Psoas muscle (tissue), 8 donors: Measurements from ENCODE around the gene IRF6. TPM values are rescaled to one million over a fixed set of nuclear protein-coding genes. Genes with fewer than 3 reads are reported as not detected.
A peak's percentile ranks its signal among the peaks of the same experiment; 100 is the strongest.

Source experiments
- ATAC-seq, 4 donors: fragments of 200-7000 bp; cut with Tn5 transposase; one replicate each; pipeline ENCODE4 v1.9.1; 2020; ENCODE audit warnings: moderate library complexity in 3 of 4, mild to moderate bottlenecking in 2 of 4
- DNase-seq, 2 donors: peaks; one replicate each; pipeline ENCODE4 v3.0.0-alpha.2; 2020
- H3K27ac ChIP-seq: fragments of 200-600 bp; one replicate; pipeline ENCODE4 v1.8.0; 2022
- H3K27me3 ChIP-seq, 3 donors: fragments of 200-600 bp in 1 of 3; one replicate each; pipeline versions ENCODE4 v1.6.1 to v1.8.0; 2013 to 2022; ENCODE audit warnings: low read length in 2 of 3, mild to moderate bottlenecking in 2 of 3, moderate library complexity in 1 of 3; ENCODE audit not compliant: insufficient read depth in 3 of 3
- H3K36me3 ChIP-seq, 2 donors: fragments of 200-600 bp in 1 of 2; one replicate each; pipeline versions ENCODE4 v1.6.1 to v1.8.0; 2013 to 2022; ENCODE audit warnings: low read depth in 1 of 2, mild to moderate bottlenecking in 1 of 2, moderate library complexity in 1 of 2; ENCODE audit not compliant: insufficient read depth in 1 of 2
- H3K4me1 ChIP-seq: fragments of 200-600 bp; one replicate; pipeline ENCODE4 v1.8.0; 2022
- H3K4me3 ChIP-seq: fragments of 200-600 bp; one replicate; pipeline ENCODE4 v1.8.0; 2022; ENCODE audit warnings: mild to moderate bottlenecking
- H3K9me3 ChIP-seq: fragments of 200-600 bp; one replicate; pipeline ENCODE4 v1.8.0; 2022
- WGBS, 3 donors: extraction: QIAGEN DNeasy Blood & Tissue Kit; methylation state at CpG; one replicate each; pipeline versions ENCODE4 v1.1.6 to v1.1.7; 2013; 5-methylcytosine and 5-hydroxymethylcytosine counted together
- intact Hi-C, 2 donors: fragments of 100-400 bp; cut with DNase I; formaldehyde crosslinking; loops; one replicate each; pipeline versions ENCODE4 v1.11.0 to v1.14.2; 2022
- polyA plus RNA-seq, 3 donors: library from polyadenylated mRNA; stranded (reverse); fragments of 200-250 nt; gene quantifications; one replicate each; pipeline ENCODE4 v1.2.3, GENCODE V29; 2013
- total RNA-seq, 4 donors: library from RNA; stranded (reverse); fragmentation: NEBNext Ultra II Directional in 2 of 4; extraction: Animal tissue kit (Norgen Biotek cat#: 25700) in 2 of 4; gene quantifications; one replicate each; pipeline versions ENCODE4 v1.2.1 to v1.2.4, GENCODE V29; 2021 to 2023
- TF ChIP-seq, protein P1 (sequence below): fragments of 200-600 bp; IDR thresholded peaks from one replicate; pipeline ENCODE4 v1.8.0; 2022; ENCODE audit warnings: antibody characterized with exemption
- donor health status: healthy with polysubstance abuse.
- donor health status: DM: no; HTN: no; CAD: no; lungs with moderate emphysema.
- donor health status: Bipolar disorder and iron deficiency.
- donor health status: healthy.
- donor health status: DM: yes; HTN: yes; CAD: no.
- donor health status: DM: no; HTN: no; CAD: no.
- donor health status: DM: no; HTN: no; CAD: no.
- donor health status: DM: yes; HTN: yes; CAD: no.

Gene IRF6
- total and polyA plus RNA-seq, 7 donors: 0.26 to 5.1 (median 0.37) TPM; not detected in 1

DNA sequence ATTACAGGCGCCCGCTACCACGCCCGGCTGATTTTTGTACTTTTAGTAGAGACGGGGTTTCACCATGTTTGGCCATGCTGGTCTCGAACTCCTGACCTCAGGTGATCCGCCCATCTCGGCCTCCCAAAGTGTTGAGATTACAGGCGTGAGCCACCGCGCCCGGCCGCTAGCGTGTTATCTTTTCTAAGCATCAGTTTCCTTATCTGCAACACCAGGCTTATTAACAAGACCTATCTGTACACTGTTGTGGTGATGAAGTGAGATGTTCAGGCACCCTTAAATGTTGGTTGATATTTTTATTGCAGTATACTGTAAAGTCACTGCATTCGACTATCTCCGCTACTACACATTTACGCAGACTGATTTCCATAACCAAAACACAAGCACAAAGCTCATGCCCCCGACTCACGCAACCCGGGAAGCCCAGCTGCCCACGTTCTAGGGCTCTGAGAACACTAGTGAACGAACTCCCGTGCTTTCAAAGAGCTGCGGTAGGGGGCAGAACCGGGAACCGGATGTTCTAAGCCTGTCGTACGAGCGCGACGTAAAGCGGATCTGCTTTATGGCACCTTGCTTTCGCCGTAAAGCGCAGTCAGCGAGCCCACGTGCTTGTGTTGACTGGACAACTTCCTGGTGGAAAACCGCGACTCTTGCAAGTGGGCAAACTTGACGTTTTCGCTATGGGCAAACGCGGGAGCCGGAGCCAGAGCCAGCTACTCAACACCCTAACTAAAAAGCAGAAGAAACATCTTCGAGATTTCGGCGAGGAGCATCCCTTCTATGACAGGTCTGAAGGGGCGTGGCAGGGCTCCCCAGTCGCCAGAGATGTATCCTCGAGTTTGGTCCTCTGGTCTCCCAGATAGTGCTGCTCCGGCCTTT lies 21.7 kb upstream of the IRF6 start, which contains the start of gene UTP25:
UTP25 (plus strand) TSS at position 589 of the 879 bp plus-strand sequence; CDS start at position 681, 92 bp downstream.
- Histone ChIP-seq H3K36me3 (peaks cover 0 to 21% of the 10 kb centered on the region in 2 donors), H3K27me3 (peaks cover 0 to 4% (median 0%) of the 10 kb centered on the region in 3 donors), H3K4me1 (no peaks in the 10 kb centered on the region), H3K4me3 (peak within 1 kb of the TSS; percentile 79), H3K27ac (peak within 1 kb of the TSS; percentile 77), H3K9me3 (no peaks in the 10 kb centered on the region)
- WGBS, 3 donors: 23 to 26% (median 25%) methylated on average over 51 of the region's 51 CpGs
- TF ChIP-seq, protein P1, sequence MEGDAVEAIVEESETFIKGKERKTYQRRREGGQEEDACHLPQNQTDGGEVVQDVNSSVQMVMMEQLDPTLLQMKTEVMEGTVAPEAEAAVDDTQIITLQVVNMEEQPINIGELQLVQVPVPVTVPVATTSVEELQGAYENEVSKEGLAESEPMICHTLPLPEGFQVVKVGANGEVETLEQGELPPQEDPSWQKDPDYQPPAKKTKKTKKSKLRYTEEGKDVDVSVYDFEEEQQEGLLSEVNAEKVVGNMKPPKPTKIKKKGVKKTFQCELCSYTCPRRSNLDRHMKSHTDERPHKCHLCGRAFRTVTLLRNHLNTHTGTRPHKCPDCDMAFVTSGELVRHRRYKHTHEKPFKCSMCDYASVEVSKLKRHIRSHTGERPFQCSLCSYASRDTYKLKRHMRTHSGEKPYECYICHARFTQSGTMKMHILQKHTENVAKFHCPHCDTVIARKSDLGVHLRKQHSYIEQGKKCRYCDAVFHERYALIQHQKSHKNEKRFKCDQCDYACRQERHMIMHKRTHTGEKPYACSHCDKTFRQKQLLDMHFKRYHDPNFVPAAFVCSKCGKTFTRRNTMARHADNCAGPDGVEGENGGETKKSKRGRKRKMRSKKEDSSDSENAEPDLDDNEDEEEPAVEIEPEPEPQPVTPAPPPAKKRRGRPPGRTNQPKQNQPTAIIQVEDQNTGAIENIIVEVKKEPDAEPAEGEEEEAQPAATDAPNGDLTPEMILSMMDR: peak; percentile 57
- intact Hi-C loops: no loop called here
- DNase-seq (peak; percentile 91 to 95), ATAC-seq (peak; percentile 96 to 97 (median 97))

DNA sequence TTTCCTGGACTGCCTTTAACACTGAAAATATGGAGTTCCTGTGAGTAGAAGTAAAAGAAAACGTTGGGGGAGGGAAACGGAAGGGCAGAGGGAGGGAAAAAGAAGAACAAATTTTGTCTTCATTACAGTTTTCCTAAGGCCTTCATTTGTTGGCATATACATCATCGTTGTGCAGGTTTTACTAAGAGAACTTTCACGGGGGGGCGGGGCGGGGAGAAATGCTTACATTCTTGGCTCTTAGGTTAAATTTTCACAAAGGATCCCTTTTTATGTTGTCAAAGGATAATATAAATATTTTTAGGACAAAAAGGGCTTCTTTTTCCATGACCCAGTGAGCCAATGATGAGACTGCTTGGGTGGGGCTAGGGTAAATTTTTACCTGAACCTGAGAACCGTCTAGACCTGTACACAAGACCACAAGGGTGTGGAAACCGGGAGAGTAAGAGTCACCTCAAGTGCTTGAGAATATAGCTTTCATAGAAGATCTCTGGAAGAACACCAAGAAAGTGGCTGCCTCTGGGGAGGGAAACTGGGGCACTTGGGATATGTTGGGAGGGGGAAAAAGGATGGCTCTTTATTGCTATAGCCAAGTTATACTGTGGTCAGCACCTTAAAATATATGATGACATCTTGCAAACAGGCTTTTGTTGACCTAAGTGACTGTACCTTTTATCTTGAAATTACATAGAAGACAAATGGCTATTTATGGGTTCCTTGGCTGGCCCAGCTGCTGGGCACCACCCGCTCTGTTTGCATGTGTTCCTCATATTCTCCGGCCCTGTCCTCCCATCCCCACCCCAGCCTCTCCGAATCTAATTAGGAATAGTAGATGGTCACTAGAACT lies 19.9 kb upstream of the IRF6 start:
- Histone ChIP-seq H3K4me1 (no peaks in the 10 kb centered on the region), H3K9me3 (no peaks in the 10 kb centered on the region), H3K36me3 (peaks cover 0 to 3% of the 10 kb centered on the region in 2 donors), H3K27me3 (peaks cover 0 to 20% (median 2%) of the 10 kb centered on the region in 3 donors), H3K27ac (no peak overlapping the region), H3K4me3 (no peak overlapping the region)
- TF ChIP-seq, protein P1: no peak
- intact Hi-C loops: no loop called here
- DNase-seq (no peak), ATAC-seq (no peak)
- 70 to 73% (median 72%) methylated on average over 11 of the region's 11 CpGs for WGBS, 3 donors

DNA sequence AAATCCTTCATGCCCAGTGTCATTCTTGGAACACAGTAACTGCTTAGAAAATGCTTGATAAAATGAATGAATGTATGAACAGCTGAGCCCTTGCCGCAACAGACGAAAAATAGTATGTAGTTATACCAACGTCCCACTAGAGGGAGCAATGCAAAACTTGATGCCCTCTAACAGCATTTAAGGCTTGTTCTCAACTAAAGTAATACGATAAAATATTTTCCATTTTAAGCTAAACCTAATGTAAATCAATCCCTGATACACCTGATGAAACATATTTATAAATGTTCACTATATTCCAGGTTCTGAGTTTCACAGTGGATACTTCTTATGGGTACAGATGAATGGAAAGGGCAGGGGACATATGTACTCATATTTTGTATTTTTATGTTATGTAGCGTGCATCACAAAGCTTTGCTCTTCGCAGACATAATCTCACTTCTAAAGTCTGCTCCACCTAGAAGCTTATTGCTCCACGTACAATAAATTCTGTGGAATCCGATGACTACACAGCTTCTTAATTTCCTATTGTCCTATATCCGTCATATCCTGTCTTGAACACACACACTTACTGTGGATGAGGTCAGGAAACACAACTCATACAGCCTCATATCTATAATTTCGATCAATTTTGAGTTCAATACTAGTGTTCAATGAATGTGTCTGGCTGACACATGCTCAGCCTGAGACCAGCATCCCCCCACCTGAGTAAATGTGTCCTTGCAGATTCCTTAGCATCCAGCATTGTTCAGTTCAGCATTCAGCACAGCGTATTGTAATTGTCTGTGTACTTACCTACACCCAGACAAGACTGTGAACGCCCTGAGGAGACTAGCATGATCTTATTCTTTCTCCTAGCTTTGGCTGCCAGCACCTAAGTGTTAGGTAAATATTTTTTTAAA lies 17.4 kb upstream of the IRF6 start:
- ATAC-seq (peak in 1 of 4 donors; percentile 45), DNase-seq (no peak)
- no peak overlapping the region for H3K4me3 ChIP-seq
- no peak overlapping the region for H3K27ac ChIP-seq
- intact Hi-C loops: no loop called here
- TF ChIP-seq, protein P1: peak; percentile 62
- H3K36me3 ChIP-seq: no peaks in the 10 kb centered on the region
- no peaks in the 10 kb centered on the region for H3K4me1 ChIP-seq
- peaks cover 0 to 39% (median 2%) of the 10 kb centered on the region in 3 donors for H3K27me3 ChIP-seq
- WGBS, 3 donors: 34 to 36% (median 36%) methylated on average over 12 of the region's 12 CpGs
- no peaks in the 10 kb centered on the region for H3K9me3 ChIP-seq

DNA sequence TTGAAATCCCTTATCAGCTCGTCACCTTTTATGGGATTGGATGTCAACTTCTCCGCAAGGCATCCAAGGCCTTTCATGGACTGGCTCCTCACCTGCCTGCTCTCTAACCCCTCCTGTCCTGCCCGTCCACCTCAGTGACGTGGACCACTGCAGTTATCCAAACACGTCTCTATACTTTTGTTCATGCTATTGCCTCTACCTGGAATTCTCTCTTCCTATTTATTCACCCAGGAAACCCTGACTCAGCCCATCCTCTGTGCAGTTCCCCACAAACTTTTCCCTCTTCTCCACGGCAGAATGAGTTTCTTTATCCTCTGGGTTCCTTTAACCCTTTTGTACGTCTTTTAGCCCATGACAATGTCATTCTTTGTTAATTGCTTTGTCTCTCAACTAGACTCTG lies 16.8 kb upstream of the IRF6 start:
- DNase-seq (no peak), ATAC-seq (no peak)
- no peak overlapping the region for H3K27ac ChIP-seq
- no peaks in the 10 kb centered on the region for H3K9me3 ChIP-seq
- peaks cover 0 to 39% (median 2%) of the 10 kb centered on the region in 3 donors for H3K27me3 ChIP-seq
- WGBS, 3 donors: 61 to 63% (median 61%) methylated on average over 7 of the region's 7 CpGs
- H3K4me1 ChIP-seq: no peaks in the 10 kb centered on the region
- intact Hi-C loops: no loop called here
- no peak overlapping the region for H3K4me3 ChIP-seq
- no peaks in the 10 kb centered on the region for H3K36me3 ChIP-seq
- TF ChIP-seq, protein P1: no peak
